Prostate gland (tissue), 2 donors: ENCODE measurements around the gene FBXW12. TPM values are rescaled to one million over a fixed set of nuclear protein-coding genes. Genes with fewer than 3 reads are reported as not detected.

Source experiments
- DNase-seq: peaks from one replicate; pipeline ENCODE4 v3.0.0-alpha.2; 2019; ENCODE audit warnings: low spot score
- H3K27ac ChIP-seq, 2 donors: fragments of 200-600 bp; sonication (generic); 2 replicates each; pipeline ENCODE4 v1.5.1; 2017 to 2019
- H3K27me3 ChIP-seq: fragments of 200-600 bp; sonication (generic); replicated peaks from 2 replicates; pipeline ENCODE4 v1.5.1; 2019; ENCODE audit not compliant: insufficient read depth
- H3K36me3 ChIP-seq, 2 donors: fragments of 200-600 bp; sonication (generic); 1 replicate in 1 of 2; 2 replicates in 1 of 2; pipeline versions ENCODE4 v1.5.1 to v1.8.1; 2017 to 2019
- H3K4me1 ChIP-seq: fragments of 200-600 bp; sonication (generic); replicated peaks from 2 replicates; pipeline ENCODE4 v1.5.1; 2019
- H3K4me3 ChIP-seq, 2 donors: fragments of 200-600 bp; sonication (generic); 2 replicates each; pipeline ENCODE4 v1.5.1; 2017 to 2019
- H3K9me3 ChIP-seq: fragments of 200-600 bp; sonication (generic); 2 replicates; pipeline ENCODE4 v1.5.1; 2017
- CTCF ChIP-seq, 4 experiments: fragments of 200-600 bp in 2 of 4; fragments of 450-650 bp in 2 of 4; sonication (generic) in 2 of 4; IDR thresholded peaks; 1 replicate in 3 of 4; 2 replicates in 1 of 4; pipeline ENCODE4 v1.5.1; 2016 to 2019; ENCODE audit warnings: antibody characterized with exemption in 4 of 4, mild to moderate bottlenecking in 2 of 4, moderate library complexity in 2 of 4
- POLR2A ChIP-seq: fragments of 450-650 bp; IDR thresholded peaks from one replicate; pipeline ENCODE4 v1.6.1; 2016; ENCODE audit warnings: antibody characterized with exemption, mild to moderate bottlenecking
- POLR2AphosphoS5 ChIP-seq: sonication (generic); formaldehyde crosslinking; IDR thresholded peaks from one replicate; pipeline ENCODE4 v1.6.1; 2017; ENCODE audit warnings: antibody characterized with exemption
- WGBS: methylation state at CpG from one replicate; pipeline ENCODE4 v1.1.5; 2018; 5-methylcytosine and 5-hydroxymethylcytosine counted together
- intact Hi-C: fragments of 100-400 bp; cut with DNase I; formaldehyde crosslinking; loops from one replicate; pipeline ENCODE4 v1.14.2; 2022
- total RNA-seq, 2 donors: library from RNA; depleted of rRNA; stranded (reverse); fragments of >200 nt; gene quantifications; one replicate each; pipeline ENCODE4 v1.1.0, GENCODE V29; 2016

The FBXW12 gene
- total RNA-seq, 2 donors from 2014 or later: 0.68 TPM; not detected in 1

GRCh38 chr3:48426401-48426909, 54.4 kb downstream of the FBXW12 start:
- intact Hi-C loops: no loop called here
- DNase-seq: no peak
- Histone ChIP-seq H3K36me3 (no peaks in the 10 kb centered on the region), H3K27ac (peak overlapping the region; percentile 69 to 96), H3K9me3 (no peaks in the 10 kb centered on the region), H3K27me3 (no peaks in the 10 kb centered on the region), H3K4me3 (peak overlapping the region in 1 of 2 donors; percentile 74), H3K4me1 (peaks cover 38% of the 10 kb centered on the region)
- no peak for TF ChIP-seq CTCF (IDR thresholded peaks at IDR 0.05)
- TF ChIP-seq POLR2A: no peak
- no peak for TF ChIP-seq POLR2AphosphoS5
- WGBS: 24% methylated on average over 11 of the region's 11 CpGs

- WGBS: 19% methylated on average over 8 of the region's 8 CpGs
- Histone ChIP-seq H3K4me3 (peak overlapping the region; percentile 74 to 75), H3K4me1 (peaks cover 38% of the 10 kb centered on the region), H3K27me3 (no peaks in the 10 kb centered on the region), H3K9me3 (no peaks in the 10 kb centered on the region), H3K36me3 (no peaks in the 10 kb centered on the region), H3K27ac (peak overlapping the region; percentile 90 to 96)
- no peak for TF ChIP-seq POLR2A
- no peak for TF ChIP-seq POLR2AphosphoS5
- TF ChIP-seq CTCF (IDR thresholded peaks at IDR 0.05): no peak
- intact Hi-C loops: no loop called here
- DNase-seq: no peak
Measured at GRCh38 chr3:48426944-48427629, 55.1 kb downstream of the FBXW12 start.

- no peaks in the 10 kb centered on the region for H3K27me3 ChIP-seq
- peaks cover 38% of the 10 kb centered on the region for H3K4me1 ChIP-seq
- DNase-seq: no peak
- no peaks in the 10 kb centered on the region for H3K36me3 ChIP-seq
- peak overlapping the region; percentile 74 to 75 for H3K4me3 ChIP-seq
- peak; percentile 8 for TF ChIP-seq POLR2A
- TF ChIP-seq POLR2AphosphoS5: no peak
- no peak for TF ChIP-seq CTCF (IDR thresholded peaks at IDR 0.05)
- peak overlapping the region; percentile 90 to 96 for H3K27ac ChIP-seq
- 43% methylated on average over 9 of the region's 9 CpGs for WGBS
- intact Hi-C loops: no loop called here
- H3K9me3 ChIP-seq: no peaks in the 10 kb centered on the region
Measured at GRCh38 chr3:48427630-48427962, 55.6 kb downstream of the FBXW12 start.

GRCh38 chr3:48428088-48428571, 56.1 kb downstream of the FBXW12 start:
- Histone ChIP-seq H3K9me3 (no peaks in the 10 kb centered on the region), H3K27ac (peak overlapping the region; percentile 90 to 96), H3K36me3 (no peaks in the 10 kb centered on the region), H3K4me1 (peaks cover 38% of the 10 kb centered on the region), H3K27me3 (no peaks in the 10 kb centered on the region), H3K4me3 (peak overlapping the region; percentile 74 to 75)
- no peak for TF ChIP-seq CTCF (IDR thresholded peaks at IDR 0.05)
- TF ChIP-seq POLR2AphosphoS5: no peak
- no peak for TF ChIP-seq POLR2A
- intact Hi-C loops: no loop called here
- 32% methylated on average over 7 of the region's 7 CpGs for WGBS
- DNase-seq: no peak
